ENCODE data around the gene PPP2R2C. TPM values are rescaled to one million over a fixed set of nuclear protein-coding genes. Genes with fewer than 3 reads are reported as not detected.

PPP2R2C gene
- polyA plus RNA-seq, 1 of the 3 experiments (the other 2 are of a cell fraction): 0.21 TPM

GRCh38 chr4:6296026-6296425 lies 176.4 kb downstream of the PPP2R2C start:
- Histone ChIP-seq H3K27ac (ENCODE audit: low read depth in 2 of 2, low read length in 1 of 2) (no peak overlapping the region), H2AFZ (ENCODE audit: low read depth) (no peak overlapping the region), H3K9me3 (no peaks in the 10 kb centered on the region), H4K20me1 (ENCODE audit: insufficient read depth) (no peaks in the 10 kb centered on the region), H3K27me3 (ENCODE audit: insufficient read depth) (no peaks in the 10 kb centered on the region), H3K79me2 (ENCODE audit: insufficient read depth) (no peaks in the 10 kb centered on the region), H3K9me2 (no peaks in the 10 kb centered on the region), H3K9ac (no peak overlapping the region), H3K4me3 (ENCODE audit: low read depth in 2 of 2, low read length in 1 of 2) (no peak overlapping the region), H3K4me1 (ENCODE audit: control insufficient read depth in 1 of 2, insufficient read depth in 2 of 2, low read depth in 1 of 2, low read length in 1 of 2) (no peaks in the 10 kb centered on the region), H3K36me3 (replicated peaks in 1 of 2; ENCODE audit: control insufficient read depth in 1 of 2, insufficient read depth in 2 of 2, low read length in 1 of 2) (peaks cover 0 to 2% of the 10 kb centered on the region in 2 experiments), H3K4me2 (no peak overlapping the region), H3F3A (replicated peaks; ENCODE audit: insufficient read depth) (no peaks in the 10 kb centered on the region)
- DNase-seq: no peak
- ChIA-PET CTCF (interaction anchor here (1.4 to 2.0 kb wide), 2 partner anchors 31 kb away, joined by 5 to 7 read pairs; no protein-coding TSS in a partner anchor), POLR2A (no interaction called here)
- WGBS (ENCODE audit: low lambda C conversion rate): 98% methylated on average over 9 of the region's 9 CpGs
- TF ChIP-seq NFIC (IDR thresholded peaks at IDR 0.05; ENCODE audit: borderline replicate concordance) (no peak), TAF1 (IDR thresholded peaks at IDR 0.05; ENCODE audit: borderline replicate concordance, low read depth, low read length) (no peak), GABPA (IDR thresholded peaks at IDR 0.05; ENCODE audit: low read depth) (no peak), FOXJ3 (CRISPR knock-in tag; IDR thresholded peaks at IDR 0.05) (no peak), GATA2 (CRISPR knock-in tag; IDR thresholded peaks at IDR 0.05) (no peak), CTCF (IDR thresholded peaks at IDR 0.05) (no peak), SMC3 (IDR thresholded peaks at IDR 0.05; ENCODE audit: low read depth, low read length) (no peak), MAX (IDR thresholded peaks at IDR 0.05; ENCODE audit: low read depth) (no peak), RFX5 (IDR thresholded peaks at IDR 0.05; ENCODE audit: low read length) (no peak), FOSL2 (IDR thresholded peaks at IDR 0.05; ENCODE audit: borderline replicate concordance, low read depth) (no peak), PBX3 (IDR thresholded peaks at IDR 0.05) (no peak), MEF2A (IDR thresholded peaks at IDR 0.05; ENCODE audit: borderline replicate concordance, low read depth) (no peak), YY1 (IDR thresholded peaks at IDR 0.05; ENCODE audit: low read depth) (no peak), ELF1 (IDR thresholded peaks at IDR 0.05) (no peak)

GRCh38 chr4:6295495-6295894 lies 176.9 kb downstream of the PPP2R2C start:
- no peak overlapping the region for H3K4me3 ChIP-seq (ENCODE audit: low read depth in 2 of 2, low read length in 1 of 2)
- no peak overlapping the region for H2AFZ ChIP-seq (ENCODE audit: low read depth)
- H3F3A ChIP-seq (replicated peaks; ENCODE audit: insufficient read depth): no peaks in the 10 kb centered on the region
- WGBS (ENCODE audit: low lambda C conversion rate): 98% methylated on average over 6 of the region's 14 CpGs
- H4K20me1 ChIP-seq (ENCODE audit: insufficient read depth): no peaks in the 10 kb centered on the region
- no peaks in the 10 kb centered on the region for H3K79me2 ChIP-seq (ENCODE audit: insufficient read depth)
- ChIA-PET CTCF (interaction anchor here (1.1 to 2.0 kb wide), 2 partner anchors 24 to 32 kb away, joined by 4 to 7 read pairs; no protein-coding TSS in a partner anchor), POLR2A (no interaction called here)
- no peak overlapping the region for H3K4me2 ChIP-seq
- no peaks in the 10 kb centered on the region for H3K4me1 ChIP-seq (ENCODE audit: control insufficient read depth in 1 of 2, insufficient read depth in 2 of 2, low read depth in 1 of 2, low read length in 1 of 2)
- no peaks in the 10 kb centered on the region for H3K36me3 ChIP-seq (replicated peaks in 1 of 2; ENCODE audit: control insufficient read depth in 1 of 2, insufficient read depth in 2 of 2, low read length in 1 of 2)
- H3K9me3 ChIP-seq: no peaks in the 10 kb centered on the region
- no peak overlapping the region for H3K9ac ChIP-seq
- DNase-seq: no peak
- TF ChIP-seq USF1 (IDR thresholded peaks at IDR 0.05; ENCODE audit: borderline replicate concordance, low read depth) (no peak), NFIC (IDR thresholded peaks at IDR 0.05; ENCODE audit: borderline replicate concordance) (no peak), ZBTB33 (IDR thresholded peaks at IDR 0.05; ENCODE audit: borderline replicate concordance, low read depth) (no peak), SIN3A (IDR thresholded peaks at IDR 0.05; ENCODE audit: borderline replicate concordance, low read depth, low read length) (no peak)
- no peaks in the 10 kb centered on the region for H3K9me2 ChIP-seq
- H3K27ac ChIP-seq (ENCODE audit: low read depth in 2 of 2, low read length in 1 of 2): no peak overlapping the region
- no peaks in the 10 kb centered on the region for H3K27me3 ChIP-seq (ENCODE audit: insufficient read depth)

Data from SK-N-SH (cell line).